GM23338 (cell line): ENCODE measurements around the gene CASP6.
"Not testable (repeated sequence)": the region's sequence is repeated elsewhere in the genome, so short reads cannot be mapped to it uniquely, and the experiment has no call there.

Source experiments
- CREB1 ChIP-seq: fragments of 250-450 bp; sonication (Bioruptor Pico); IDR thresholded peaks from 2 replicates; pipeline ENCODE4 v1.5.0; 2020; ENCODE audit warnings: low read depth, mild to moderate bottlenecking, moderate library complexity
- CTCF ChIP-seq, 2 experiments: fragments of 200-600 bp in 1 of 2; sonication (generic) in 1 of 2; conservative IDR thresholded peaks; 2 replicates each; pipeline versions ENCODE4 v1.5.1 to v1.6.1; 2016 to 2017; ENCODE audit warnings: antibody characterized with exemption in 2 of 2, low read depth in 2 of 2, mild to moderate bottlenecking in 2 of 2, moderate library complexity in 1 of 2
- EZH2 ChIP-seq: fragments of 200-600 bp; sonication (generic); IDR thresholded peaks from one replicate; pipeline ENCODE4 v1.8.0; 2017; ENCODE audit warnings: antibody characterized with exemption, mild to moderate bottlenecking, low read depth; ENCODE audit not compliant: unreplicated experiment
- EZH2phosphoT487 ChIP-seq: fragments of 200-600 bp; sonication (generic); IDR thresholded peaks from one replicate; pipeline ENCODE4 v1.8.1; 2018; ENCODE audit warnings: antibody characterized with exemption; ENCODE audit not compliant: unreplicated experiment
- NANOG ChIP-seq: IDR thresholded peaks from 2 replicates; pipeline ENCODE4 v1.6.1; 2016; ENCODE audit warnings: antibody characterized with exemption, borderline replicate concordance
- POLR2AphosphoS5 ChIP-seq: IDR thresholded peaks from 2 replicates; pipeline ENCODE4 v1.6.1; 2016; ENCODE audit warnings: antibody characterized with exemption, low read depth

- TF ChIP-seq CTCF (conservative IDR thresholded peaks at IDR 0.05; ENCODE audit: low read depth in 2 of 2); EZH2; POLR2AphosphoS5; EZH2phosphoT487; NANOG; CREB1: not testable (repeated sequence)
Observed at GRCh38 chr4:109678472-109678871, 24.8 kb downstream of the CASP6 start.
